Suprapubic skin (tissue), 4 donors: ENCODE measurements around the gene MALAT1. TPM values are rescaled to one million over a fixed set of nuclear protein-coding genes. Genes with fewer than 3 reads are reported as not detected.
A peak's percentile ranks its signal among the peaks of the same experiment; 100 is the strongest.
"Not testable (repeated sequence)": the region's sequence is repeated elsewhere in the genome, so short reads cannot be mapped to it uniquely, and the experiment has no call there.

Experiments
- DNase-seq, 2 donors: peaks; one replicate each; pipeline ENCODE4 v3.0.0-alpha.2; 2019; ENCODE audit warnings: low spot score in 2 of 2
- H3K27ac ChIP-seq: fragments of 200-600 bp; sonication (generic); one replicate; pipeline ENCODE4 v1.5.1; 2019
- H3K27me3 ChIP-seq: fragments of 200-600 bp; sonication (generic); one replicate; pipeline ENCODE4 v1.5.1; 2019
- H3K36me3 ChIP-seq: fragments of 200-600 bp; sonication (generic); one replicate; pipeline ENCODE4 v1.5.1; 2019
- H3K4me1 ChIP-seq: fragments of 200-600 bp; sonication (generic); one replicate; pipeline ENCODE4 v1.5.1; 2019
- H3K4me3 ChIP-seq: fragments of 200-600 bp; sonication (generic); one replicate; pipeline ENCODE4 v1.5.1; 2019; ENCODE audit warnings: mild to moderate bottlenecking
- H3K9me3 ChIP-seq: fragments of 200-600 bp; sonication (generic); one replicate; pipeline ENCODE4 v1.5.1; 2019
- EP300 ChIP-seq: sonication (generic); formaldehyde crosslinking; IDR thresholded peaks from one replicate; pipeline ENCODE4 v1.6.1; 2017; ENCODE audit warnings: antibody characterized with exemption
- POLR2A ChIP-seq, 2 donors: fragments of 450-650 bp; IDR thresholded peaks; one replicate each; pipeline ENCODE4 v1.6.1; 2017; ENCODE audit warnings: antibody characterized with exemption in 2 of 2, mild to moderate bottlenecking in 2 of 2, moderate library complexity in 2 of 2
- POLR2AphosphoS5 ChIP-seq, 3 donors: sonication (generic); formaldehyde crosslinking; IDR thresholded peaks; one replicate each; pipeline ENCODE4 v1.6.1; 2017; ENCODE audit warnings: antibody characterized with exemption in 3 of 3
- WGBS: methylation state at CpG from one replicate; pipeline ENCODE4 v1.1.5; 2018; 5-methylcytosine and 5-hydroxymethylcytosine counted together
- total RNA-seq, 4 donors: library from RNA; depleted of rRNA; stranded (reverse); fragments of >200 nt; gene quantifications; one replicate each; pipeline ENCODE4 v1.1.0, GENCODE V29; 2016
- TF ChIP-seq, protein P1 (sequence below), 2 donors: fragments of 200-600 bp in 1 of 2; fragments of 450-650 bp in 1 of 2; sonication (generic) in 1 of 2; IDR thresholded peaks; one replicate each; pipeline ENCODE4 v1.5.1; 2016 to 2019; ENCODE audit warnings: antibody characterized with exemption in 2 of 2, mild to moderate bottlenecking in 1 of 2, moderate library complexity in 1 of 2

Gene MALAT1
- total RNA-seq, 4 donors from 2014 or later = 10,207 to 42,728 (median 11,538) TPM

DNA sequence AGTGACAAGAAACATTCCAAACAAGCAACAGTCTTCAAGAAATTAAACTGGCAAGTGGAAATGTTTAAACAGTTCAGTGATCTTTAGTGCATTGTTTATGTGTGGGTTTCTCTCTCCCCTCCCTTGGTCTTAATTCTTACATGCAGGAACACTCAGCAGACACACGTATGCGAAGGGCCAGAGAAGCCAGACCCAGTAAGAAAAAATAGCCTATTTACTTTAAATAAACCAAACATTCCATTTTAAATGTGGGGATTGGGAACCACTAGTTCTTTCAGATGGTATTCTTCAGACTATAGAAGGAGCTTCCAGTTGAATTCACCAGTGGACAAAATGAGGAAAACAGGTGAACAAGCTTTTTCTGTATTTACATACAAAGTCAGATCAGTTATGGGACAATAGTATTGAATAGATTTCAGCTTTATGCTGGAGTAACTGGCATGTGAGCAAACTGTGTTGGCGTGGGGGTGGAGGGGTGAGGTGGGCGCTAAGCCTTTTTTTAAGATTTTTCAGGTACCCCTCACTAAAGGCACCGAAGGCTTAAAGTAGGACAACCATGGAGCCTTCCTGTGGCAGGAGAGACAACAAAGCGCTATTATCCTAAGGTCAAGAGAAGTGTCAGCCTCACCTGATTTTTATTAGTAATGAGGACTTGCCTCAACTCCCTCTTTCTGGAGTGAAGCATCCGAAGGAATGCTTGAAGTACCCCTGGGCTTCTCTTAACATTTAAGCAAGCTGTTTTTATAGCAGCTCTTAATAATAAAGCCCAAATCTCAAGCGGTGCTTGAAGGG is 6.0 kb downstream of the MALAT1 start:
- H3K27ac ChIP-seq = peak overlapping the region; percentile 88
- peaks cover 49% of the 10 kb centered on the region for H3K36me3 ChIP-seq
- H3K27me3 ChIP-seq = no peaks in the 10 kb centered on the region
- DNase-seq = no peak
- WGBS = 3% methylated on average over 8 of the region's 8 CpGs
- H3K4me1 ChIP-seq = peaks cover 50% of the 10 kb centered on the region
- H3K4me3 ChIP-seq = peak overlapping the region; percentile 66
- no peaks in the 10 kb centered on the region for H3K9me3 ChIP-seq
- TF ChIP-seq, protein P1, sequence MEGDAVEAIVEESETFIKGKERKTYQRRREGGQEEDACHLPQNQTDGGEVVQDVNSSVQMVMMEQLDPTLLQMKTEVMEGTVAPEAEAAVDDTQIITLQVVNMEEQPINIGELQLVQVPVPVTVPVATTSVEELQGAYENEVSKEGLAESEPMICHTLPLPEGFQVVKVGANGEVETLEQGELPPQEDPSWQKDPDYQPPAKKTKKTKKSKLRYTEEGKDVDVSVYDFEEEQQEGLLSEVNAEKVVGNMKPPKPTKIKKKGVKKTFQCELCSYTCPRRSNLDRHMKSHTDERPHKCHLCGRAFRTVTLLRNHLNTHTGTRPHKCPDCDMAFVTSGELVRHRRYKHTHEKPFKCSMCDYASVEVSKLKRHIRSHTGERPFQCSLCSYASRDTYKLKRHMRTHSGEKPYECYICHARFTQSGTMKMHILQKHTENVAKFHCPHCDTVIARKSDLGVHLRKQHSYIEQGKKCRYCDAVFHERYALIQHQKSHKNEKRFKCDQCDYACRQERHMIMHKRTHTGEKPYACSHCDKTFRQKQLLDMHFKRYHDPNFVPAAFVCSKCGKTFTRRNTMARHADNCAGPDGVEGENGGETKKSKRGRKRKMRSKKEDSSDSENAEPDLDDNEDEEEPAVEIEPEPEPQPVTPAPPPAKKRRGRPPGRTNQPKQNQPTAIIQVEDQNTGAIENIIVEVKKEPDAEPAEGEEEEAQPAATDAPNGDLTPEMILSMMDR (IDR thresholded peaks at IDR 0.05) = no peak
- TF ChIP-seq EP300 (no peak), POLR2AphosphoS5 (IDR thresholded peaks at IDR 0.05) (no peak), POLR2A (IDR thresholded peaks at IDR 0.05) (no peak)

DNA sequence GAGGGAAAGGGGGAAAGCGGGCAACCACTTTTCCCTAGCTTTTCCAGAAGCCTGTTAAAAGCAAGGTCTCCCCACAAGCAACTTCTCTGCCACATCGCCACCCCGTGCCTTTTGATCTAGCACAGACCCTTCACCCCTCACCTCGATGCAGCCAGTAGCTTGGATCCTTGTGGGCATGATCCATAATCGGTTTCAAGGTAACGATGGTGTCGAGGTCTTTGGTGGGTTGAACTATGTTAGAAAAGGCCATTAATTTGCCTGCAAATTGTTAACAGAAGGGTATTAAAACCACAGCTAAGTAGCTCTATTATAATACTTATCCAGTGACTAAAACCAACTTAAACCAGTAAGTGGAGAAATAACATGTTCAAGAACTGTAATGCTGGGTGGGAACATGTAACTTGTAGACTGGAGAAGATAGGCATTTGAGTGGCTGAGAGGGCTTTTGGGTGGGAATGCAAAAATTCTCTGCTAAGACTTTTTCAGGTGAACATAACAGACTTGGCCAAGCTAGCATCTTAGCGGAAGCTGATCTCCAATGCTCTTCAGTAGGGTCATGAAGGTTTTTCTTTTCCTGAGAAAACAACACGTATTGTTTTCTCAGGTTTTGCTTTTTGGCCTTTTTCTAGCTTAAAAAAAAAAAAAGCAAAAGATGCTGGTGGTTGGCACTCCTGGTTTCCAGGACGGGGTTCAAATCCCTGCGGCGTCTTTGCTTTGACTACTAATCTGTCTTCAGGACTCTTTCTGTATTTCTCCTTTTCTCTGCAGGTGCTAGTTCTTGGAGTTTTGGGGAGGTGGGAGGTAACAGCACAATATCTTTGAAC is 6.8 kb downstream of the MALAT1 start:
- TF ChIP-seq POLR2AphosphoS5 (IDR thresholded peaks at IDR 0.05) = peak in 1 of 3 donors; percentile 14
- TF ChIP-seq, protein P1 (IDR thresholded peaks at IDR 0.05) = no peak
- H3K27me3 ChIP-seq = no peaks in the 10 kb centered on the region
- no peak for DNase-seq
- no peaks in the 10 kb centered on the region for H3K9me3 ChIP-seq
- WGBS = 15% methylated on average over 12 of the region's 12 CpGs
- peaks cover 49% of the 10 kb centered on the region for H3K36me3 ChIP-seq
- H3K27ac ChIP-seq = peak overlapping the region; percentile 88
- peak overlapping the region; percentile 66 for H3K4me3 ChIP-seq
- H3K4me1 ChIP-seq = peaks cover 56% of the 10 kb centered on the region

GRCh38 chr11:65506290-65506771 is 7.5 kb downstream of the MALAT1 start:
- Histone ChIP-seq H3K4me1 (peaks cover 59% of the 10 kb centered on the region), H3K27ac (peak overlapping the region; percentile 88), H3K4me3 (peak overlapping the region; percentile 66), H3K27me3 (no peaks in the 10 kb centered on the region), H3K9me3 (no peaks in the 10 kb centered on the region), H3K36me3 (peaks cover 47% of the 10 kb centered on the region)
- TF ChIP-seq POLR2AphosphoS5 (IDR thresholded peaks at IDR 0.05) (no peak), EP300 (no peak), POLR2A (IDR thresholded peaks at IDR 0.05) (no peak)
- TF ChIP-seq, protein P1 (IDR thresholded peaks at IDR 0.05) = no peak
- DNase-seq = peak in 1 of 2 donors; percentile 74
- 28% methylated on average over 4 of the region's 4 CpGs for WGBS

- whole genome bisulfite sequencing = 16% methylated on average over 7 of the region's 7 CpGs
- TF ChIP-seq POLR2AphosphoS5 (IDR thresholded peaks at IDR 0.05) (peak in 1 of 3 donors; percentile 48), POLR2A (IDR thresholded peaks at IDR 0.05) (peak; percentile 16 to 42), EP300 (no peak)
- H3K4me1 ChIP-seq = peaks cover 59% of the 10 kb centered on the region
These were observed 8.1 kb downstream of the MALAT1 start for GRCh38 chr11:65506772-65507505.

GRCh38 chr11:65512311-65512710 is 13.5 kb downstream of the MALAT1 start:
- peaks cover 23% of the 10 kb centered on the region for H3K4me1 ChIP-seq
- not testable (repeated sequence) for H3K36me3 ChIP-seq, H3K27ac ChIP-seq, H3K9me3 ChIP-seq, H3K27me3 ChIP-seq, H3K4me3 ChIP-seq
- WGBS = 98% methylated on average over 3 of the region's 3 CpGs
- peak; percentile 32 to 45 for DNase-seq

More at GRCh38 chr11:65506772-65507505, 8.1 kb downstream of the MALAT1 start:
- H3K4me3 ChIP-seq = peak overlapping the region; percentile 66
- DNase-seq = peak in 1 of 2 donors; percentile 62
- H3K27me3 ChIP-seq = no peaks in the 10 kb centered on the region
- H3K9me3 ChIP-seq = no peaks in the 10 kb centered on the region
- peaks cover 41% of the 10 kb centered on the region for H3K36me3 ChIP-seq
- H3K27ac ChIP-seq = peak overlapping the region; percentile 88
